Measurements from ENCODE around the gene NANOS2.

Gene NANOS2

GRCh38 chr19:45955905-45956608, 41.5 kb upstream of the NANOS2 start:
- H3K4me3 ChIP-seq (replicated peaks; ENCODE audit: low read depth, low read length) = no peak overlapping the region
- DNase-seq (ENCODE audit: low read depth) = peak; percentile 93
- TF ChIP-seq CTCF (IDR thresholded peaks at IDR 0.05; ENCODE audit: low read length, missing control alignments) = no peak

GRCh38 chr19:45954156-45954555, 39.6 kb upstream of the NANOS2 start:
- H3K4me3 ChIP-seq (replicated peaks; ENCODE audit: low read depth, low read length) = no peak overlapping the region
- TF ChIP-seq CTCF (IDR thresholded peaks at IDR 0.05; ENCODE audit: low read length, missing control alignments) = no peak
- no peak for DNase-seq (ENCODE audit: low read depth)

GRCh38 chr19:45953676-45954075, 39.1 kb upstream of the NANOS2 start:
- no peak overlapping the region for H3K4me3 ChIP-seq (replicated peaks; ENCODE audit: low read depth, low read length)
- no peak for TF ChIP-seq CTCF (IDR thresholded peaks at IDR 0.05; ENCODE audit: low read length, missing control alignments)
- DNase-seq (ENCODE audit: low read depth) = no peak

- DNase-seq (ENCODE audit: low read depth) = peak; percentile 72
- no peak for TF ChIP-seq CTCF (IDR thresholded peaks at IDR 0.05; ENCODE audit: low read length, missing control alignments)
- H3K4me3 ChIP-seq (replicated peaks; ENCODE audit: low read depth, low read length) = no peak overlapping the region
Observed at GRCh38 chr19:45952686-45953505, 38.3 kb upstream of the NANOS2 start.

GRCh38 chr19:45952341-45952685, 37.7 kb upstream of the NANOS2 start:
- no peak for TF ChIP-seq CTCF (IDR thresholded peaks at IDR 0.05; ENCODE audit: low read length, missing control alignments)
- no peak overlapping the region for H3K4me3 ChIP-seq (replicated peaks; ENCODE audit: low read depth, low read length)
- no peak for DNase-seq (ENCODE audit: low read depth)

- no peak for DNase-seq (ENCODE audit: low read depth)
- no peak for TF ChIP-seq CTCF (IDR thresholded peaks at IDR 0.05; ENCODE audit: low read length, missing control alignments)
- no peak overlapping the region for H3K4me3 ChIP-seq (replicated peaks; ENCODE audit: low read depth, low read length)
Observed at GRCh38 chr19:45947926-45948325, 33.3 kb upstream of the NANOS2 start.

GRCh38 chr19:45940515-45940805, 25.9 kb upstream of the NANOS2 start:
- no peak for TF ChIP-seq CTCF (IDR thresholded peaks at IDR 0.05; ENCODE audit: low read length, missing control alignments)
- DNase-seq (ENCODE audit: low read depth) = no peak
- no peak overlapping the region for H3K4me3 ChIP-seq (replicated peaks; ENCODE audit: low read depth, low read length)
